ENCODE results near the gene CRKL.
A peak's percentile ranks its signal among the peaks of the same experiment; 100 is the strongest.

Gene CRKL

DNA sequence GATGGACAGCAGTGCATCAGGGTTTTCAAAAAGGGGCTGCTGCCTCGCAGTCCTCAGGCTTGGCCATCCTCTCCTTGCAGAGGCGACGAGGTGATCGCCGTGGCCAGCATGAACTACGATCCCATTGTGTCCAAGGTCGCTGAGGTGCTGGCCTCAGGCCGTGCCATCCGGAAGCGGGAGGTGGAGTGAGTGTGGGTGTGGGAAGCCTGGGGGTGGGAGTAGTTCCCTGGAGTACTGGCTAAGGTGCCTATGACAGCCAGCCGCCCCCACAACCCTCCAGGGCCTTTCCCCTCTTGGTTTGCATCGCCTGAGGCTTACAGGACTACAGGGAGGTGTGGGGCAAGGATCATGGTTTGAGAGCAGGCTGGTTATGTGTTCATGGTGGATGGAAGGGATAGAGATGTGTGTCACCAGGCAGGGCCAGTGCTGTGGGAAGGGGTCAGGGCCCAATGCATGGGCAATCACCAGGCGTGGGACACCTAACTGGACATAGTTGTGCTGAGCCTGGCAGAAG, 62.8 kb downstream of the CRKL start:
- Histone ChIP-seq H3K27ac (replicated peaks) (no peak overlapping the region), H3K4me3 (replicated peaks; ENCODE audit: insufficient read depth, low read length) (no peak overlapping the region), H3K27me3 (ENCODE audit: insufficient read depth, poor library complexity, severe bottlenecking) (no peaks in the 10 kb centered on the region)
- DNase-seq (ENCODE audit: low read depth in 1 of 2, low spot score in 1 of 2), result no peak
- no peak for TF ChIP-seq POLR2AphosphoS5 (IDR thresholded peaks at IDR 0.05; ENCODE audit: low read depth)
- TF ChIP-seq SPI1 (IDR thresholded peaks at IDR 0.05; ENCODE audit: borderline replicate concordance, low read depth), result no peak
- TF ChIP-seq GABPA (IDR thresholded peaks at IDR 0.05; ENCODE audit: low read depth), result no peak
- TF ChIP-seq, protein P1, sequence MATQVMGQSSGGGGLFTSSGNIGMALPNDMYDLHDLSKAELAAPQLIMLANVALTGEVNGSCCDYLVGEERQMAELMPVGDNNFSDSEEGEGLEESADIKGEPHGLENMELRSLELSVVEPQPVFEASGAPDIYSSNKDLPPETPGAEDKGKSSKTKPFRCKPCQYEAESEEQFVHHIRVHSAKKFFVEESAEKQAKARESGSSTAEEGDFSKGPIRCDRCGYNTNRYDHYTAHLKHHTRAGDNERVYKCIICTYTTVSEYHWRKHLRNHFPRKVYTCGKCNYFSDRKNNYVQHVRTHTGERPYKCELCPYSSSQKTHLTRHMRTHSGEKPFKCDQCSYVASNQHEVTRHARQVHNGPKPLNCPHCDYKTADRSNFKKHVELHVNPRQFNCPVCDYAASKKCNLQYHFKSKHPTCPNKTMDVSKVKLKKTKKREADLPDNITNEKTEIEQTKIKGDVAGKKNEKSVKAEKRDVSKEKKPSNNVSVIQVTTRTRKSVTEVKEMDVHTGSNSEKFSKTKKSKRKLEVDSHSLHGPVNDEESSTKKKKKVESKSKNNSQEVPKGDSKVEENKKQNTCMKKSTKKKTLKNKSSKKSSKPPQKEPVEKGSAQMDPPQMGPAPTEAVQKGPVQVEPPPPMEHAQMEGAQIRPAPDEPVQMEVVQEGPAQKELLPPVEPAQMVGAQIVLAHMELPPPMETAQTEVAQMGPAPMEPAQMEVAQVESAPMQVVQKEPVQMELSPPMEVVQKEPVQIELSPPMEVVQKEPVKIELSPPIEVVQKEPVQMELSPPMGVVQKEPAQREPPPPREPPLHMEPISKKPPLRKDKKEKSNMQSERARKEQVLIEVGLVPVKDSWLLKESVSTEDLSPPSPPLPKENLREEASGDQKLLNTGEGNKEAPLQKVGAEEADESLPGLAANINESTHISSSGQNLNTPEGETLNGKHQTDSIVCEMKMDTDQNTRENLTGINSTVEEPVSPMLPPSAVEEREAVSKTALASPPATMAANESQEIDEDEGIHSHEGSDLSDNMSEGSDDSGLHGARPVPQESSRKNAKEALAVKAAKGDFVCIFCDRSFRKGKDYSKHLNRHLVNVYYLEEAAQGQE (IDR thresholded peaks at IDR 0.05; ENCODE audit: insufficient replicate concordance, low read depth), result no peak
- TF ChIP-seq, protein P2, sequence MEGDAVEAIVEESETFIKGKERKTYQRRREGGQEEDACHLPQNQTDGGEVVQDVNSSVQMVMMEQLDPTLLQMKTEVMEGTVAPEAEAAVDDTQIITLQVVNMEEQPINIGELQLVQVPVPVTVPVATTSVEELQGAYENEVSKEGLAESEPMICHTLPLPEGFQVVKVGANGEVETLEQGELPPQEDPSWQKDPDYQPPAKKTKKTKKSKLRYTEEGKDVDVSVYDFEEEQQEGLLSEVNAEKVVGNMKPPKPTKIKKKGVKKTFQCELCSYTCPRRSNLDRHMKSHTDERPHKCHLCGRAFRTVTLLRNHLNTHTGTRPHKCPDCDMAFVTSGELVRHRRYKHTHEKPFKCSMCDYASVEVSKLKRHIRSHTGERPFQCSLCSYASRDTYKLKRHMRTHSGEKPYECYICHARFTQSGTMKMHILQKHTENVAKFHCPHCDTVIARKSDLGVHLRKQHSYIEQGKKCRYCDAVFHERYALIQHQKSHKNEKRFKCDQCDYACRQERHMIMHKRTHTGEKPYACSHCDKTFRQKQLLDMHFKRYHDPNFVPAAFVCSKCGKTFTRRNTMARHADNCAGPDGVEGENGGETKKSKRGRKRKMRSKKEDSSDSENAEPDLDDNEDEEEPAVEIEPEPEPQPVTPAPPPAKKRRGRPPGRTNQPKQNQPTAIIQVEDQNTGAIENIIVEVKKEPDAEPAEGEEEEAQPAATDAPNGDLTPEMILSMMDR (IDR thresholded peaks at IDR 0.05; ENCODE audit: insufficient read depth, low read length), result no peak

- TF ChIP-seq, protein P1 (IDR thresholded peaks at IDR 0.05; ENCODE audit: insufficient replicate concordance, low read depth), result no peak
- TF ChIP-seq SPI1 (IDR thresholded peaks at IDR 0.05; ENCODE audit: borderline replicate concordance, low read depth), result no peak
- TF ChIP-seq GABPA (IDR thresholded peaks at IDR 0.05; ENCODE audit: low read depth), result no peak
- TF ChIP-seq POLR2AphosphoS5 (IDR thresholded peaks at IDR 0.05; ENCODE audit: low read depth), result no peak
- TF ChIP-seq, protein P2 (IDR thresholded peaks at IDR 0.05; ENCODE audit: insufficient read depth, low read length), result no peak
- H3K27me3 ChIP-seq (ENCODE audit: insufficient read depth, poor library complexity, severe bottlenecking), result no peaks in the 10 kb centered on the region
- no peak for DNase-seq (ENCODE audit: low read depth in 1 of 2, low spot score in 1 of 2)
- no peak overlapping the region for H3K4me3 ChIP-seq (replicated peaks; ENCODE audit: insufficient read depth, low read length)
- no peak overlapping the region for H3K27ac ChIP-seq (replicated peaks)
Measured at GRCh38 chr22:20980523-20980922, 63.3 kb downstream of the CRKL start.

DNA sequence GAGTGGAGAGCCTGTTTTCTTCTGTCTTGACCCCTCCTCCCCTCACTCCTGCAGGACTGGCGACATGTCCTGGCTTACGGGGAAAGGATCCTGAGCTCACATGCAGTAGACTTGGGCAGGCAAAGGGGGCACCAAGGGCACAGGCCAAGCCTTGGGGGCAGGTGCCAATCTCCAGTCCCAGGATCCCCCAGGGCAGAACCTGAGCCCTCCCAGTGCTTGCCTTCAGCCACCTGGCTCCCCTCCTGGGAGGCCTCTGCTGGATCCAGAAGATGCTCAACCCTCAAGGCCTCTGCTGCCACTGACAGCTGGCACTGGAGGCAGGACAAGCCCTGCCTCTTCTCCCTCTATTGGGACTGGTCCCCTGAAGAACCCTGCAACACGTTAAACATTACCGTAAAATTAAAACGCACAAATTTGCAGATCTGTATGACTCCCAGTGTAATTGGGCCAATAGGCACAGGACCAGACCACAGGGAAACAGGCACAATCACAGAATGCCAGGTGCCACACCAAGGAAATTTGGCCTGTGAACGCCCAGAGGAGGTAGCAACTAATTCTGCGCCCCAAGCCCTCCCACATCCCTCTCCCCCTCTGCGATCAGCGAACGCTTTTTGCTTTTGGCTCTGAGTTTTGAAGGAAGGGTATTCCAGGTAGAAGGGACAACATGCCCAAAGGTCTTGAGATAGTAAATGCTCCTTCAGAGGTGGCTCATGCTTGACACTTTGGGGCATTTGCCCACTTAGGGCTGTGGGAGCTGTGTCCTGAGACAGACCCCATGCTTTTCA, 63.9 kb downstream of the CRKL start:
- TF ChIP-seq SPI1 (IDR thresholded peaks at IDR 0.05; ENCODE audit: borderline replicate concordance, low read depth) (no peak), GABPA (IDR thresholded peaks at IDR 0.05; ENCODE audit: low read depth) (no peak), POLR2AphosphoS5 (IDR thresholded peaks at IDR 0.05; ENCODE audit: low read depth) (no peak)
- TF ChIP-seq, protein P2 (IDR thresholded peaks at IDR 0.05; ENCODE audit: insufficient read depth, low read length), result no peak
- TF ChIP-seq, protein P1 (IDR thresholded peaks at IDR 0.05; ENCODE audit: insufficient replicate concordance, low read depth), result no peak
- peak overlapping the region; percentile 90 for H3K4me3 ChIP-seq (replicated peaks; ENCODE audit: insufficient read depth, low read length)
- H3K27ac ChIP-seq (replicated peaks), result peak overlapping the region; percentile 85
- no peak for DNase-seq (ENCODE audit: low read depth in 1 of 2, low spot score in 1 of 2)
- H3K27me3 ChIP-seq (ENCODE audit: insufficient read depth, poor library complexity, severe bottlenecking), result no peaks in the 10 kb centered on the region
